GM10248 (cell line): ENCODE data around the gene ENOX1.

Experiments
- CTCF ChIA-PET: fragments of 300-600 bp; sonication (Branson Sonifier 250); formaldehyde crosslinking; extraction: SDS; loops from one replicate; lab custom pipeline; 2021; ENCODE audit warnings: antibody characterized with exemption; lab: Yijun Ruan, JAX
- POLR2A ChIA-PET: fragments of 350-650 bp; sonication (Branson Sonifier 250); formaldehyde crosslinking; extraction: SDS; loops from one replicate; lab custom pipeline; 2020; ENCODE audit warnings: antibody characterized with exemption; lab: Yijun Ruan, JAX
- DNase-seq: peaks from one replicate; pipeline ENCODE4 v3.0.0; 2012; ENCODE audit errors: extremely low spot score
- TF ChIP-seq, protein P1 (sequence below): IDR thresholded peaks from 2 replicates; pipeline ENCODE4 v1.5.1; 2012; ENCODE audit warnings: mild to moderate bottlenecking, low read depth; ENCODE audit errors: extremely low read depth, missing control alignments, control extremely low read depth

Gene ENOX1

DNA sequence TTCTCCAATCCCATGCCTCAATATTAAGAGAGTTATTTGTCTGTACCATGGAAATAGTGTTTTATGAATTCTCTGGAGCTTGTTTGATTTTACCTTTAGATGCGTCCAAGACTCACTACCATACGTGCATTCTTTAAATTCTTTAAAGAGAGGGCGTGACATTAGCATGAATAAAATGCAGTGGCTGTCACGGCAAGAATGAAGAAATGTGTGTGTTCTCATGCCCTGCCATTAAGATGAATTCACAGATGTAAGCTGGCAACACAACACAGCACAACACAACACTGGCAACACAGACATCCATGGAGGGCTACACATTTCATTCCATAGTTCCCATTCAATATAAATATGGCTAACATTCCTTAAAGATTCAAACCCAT, 213.4 kb downstream of the ENOX1 start:
- TF ChIP-seq, protein P1, sequence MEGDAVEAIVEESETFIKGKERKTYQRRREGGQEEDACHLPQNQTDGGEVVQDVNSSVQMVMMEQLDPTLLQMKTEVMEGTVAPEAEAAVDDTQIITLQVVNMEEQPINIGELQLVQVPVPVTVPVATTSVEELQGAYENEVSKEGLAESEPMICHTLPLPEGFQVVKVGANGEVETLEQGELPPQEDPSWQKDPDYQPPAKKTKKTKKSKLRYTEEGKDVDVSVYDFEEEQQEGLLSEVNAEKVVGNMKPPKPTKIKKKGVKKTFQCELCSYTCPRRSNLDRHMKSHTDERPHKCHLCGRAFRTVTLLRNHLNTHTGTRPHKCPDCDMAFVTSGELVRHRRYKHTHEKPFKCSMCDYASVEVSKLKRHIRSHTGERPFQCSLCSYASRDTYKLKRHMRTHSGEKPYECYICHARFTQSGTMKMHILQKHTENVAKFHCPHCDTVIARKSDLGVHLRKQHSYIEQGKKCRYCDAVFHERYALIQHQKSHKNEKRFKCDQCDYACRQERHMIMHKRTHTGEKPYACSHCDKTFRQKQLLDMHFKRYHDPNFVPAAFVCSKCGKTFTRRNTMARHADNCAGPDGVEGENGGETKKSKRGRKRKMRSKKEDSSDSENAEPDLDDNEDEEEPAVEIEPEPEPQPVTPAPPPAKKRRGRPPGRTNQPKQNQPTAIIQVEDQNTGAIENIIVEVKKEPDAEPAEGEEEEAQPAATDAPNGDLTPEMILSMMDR: no peak
- CTCF ChIA-PET: no interaction called here
- POLR2A ChIA-PET: no interaction called here
- DNase-seq: no peak

DNA sequence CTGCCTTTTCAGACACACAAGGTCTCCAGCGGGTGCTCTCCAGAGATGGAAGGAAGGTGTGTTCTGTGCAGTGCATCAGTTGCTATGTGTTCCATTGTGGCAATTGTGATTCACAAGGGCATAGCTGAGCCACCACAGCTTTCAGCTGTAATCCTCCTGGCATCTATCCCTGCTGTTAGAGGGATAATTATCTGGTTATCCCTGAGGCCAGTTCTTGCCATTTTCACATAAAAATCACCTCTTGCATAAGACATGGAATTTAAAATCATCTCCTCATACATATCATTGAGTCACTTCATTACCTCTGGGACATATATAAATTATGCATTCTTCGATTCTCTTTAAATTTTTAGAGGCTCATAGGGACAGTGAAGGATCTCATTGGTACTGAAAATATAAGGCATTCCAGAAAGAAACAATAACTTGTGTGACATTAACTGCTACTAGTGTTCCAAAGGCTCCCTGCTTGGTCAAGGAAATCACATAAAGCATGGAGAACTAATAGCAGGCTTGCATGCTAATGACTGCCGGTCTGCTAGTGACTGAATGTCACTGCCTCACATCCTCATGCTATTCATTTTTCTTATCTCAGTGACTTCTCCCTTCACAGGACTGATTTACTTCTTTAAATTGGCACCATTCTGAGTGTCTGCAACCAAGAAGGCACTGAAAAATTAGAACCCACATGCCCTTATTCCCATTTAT, 214.0 kb downstream of the ENOX1 start:
- CTCF ChIA-PET: no interaction called here
- no peak for DNase-seq
- POLR2A ChIA-PET: no interaction called here

DNA sequence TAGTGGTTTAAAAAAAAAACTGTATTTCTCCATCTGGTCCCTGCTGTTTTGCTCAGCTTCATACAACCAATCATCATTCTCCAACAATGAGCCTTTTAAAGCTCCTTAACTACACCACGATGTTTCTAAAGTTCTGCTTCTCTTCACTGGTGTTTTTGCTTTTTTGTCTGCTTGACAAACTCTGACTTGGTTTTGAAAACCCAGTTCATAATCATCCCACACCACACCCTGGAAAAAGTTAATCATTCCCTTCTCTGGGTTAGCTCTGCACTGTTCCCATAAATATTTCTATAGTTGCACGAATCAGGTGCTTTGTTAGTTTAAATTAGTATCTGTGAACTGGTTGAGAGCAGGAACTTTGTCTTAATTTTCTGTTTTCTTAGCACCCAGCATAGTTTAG, 217.1 kb downstream of the ENOX1 start:
- TF ChIP-seq, protein P1: no peak
- DNase-seq: no peak
- CTCF ChIA-PET: interaction anchor here (2.6 kb wide), 1 partner anchor 11 kb away, joined by 10 read pairs; no protein-coding TSS in a partner anchor
- POLR2A ChIA-PET: no interaction called here

More for the DNA sequence above, 214.0 kb downstream of the ENOX1 start:
- TF ChIP-seq, protein P1: no peak

DNA sequence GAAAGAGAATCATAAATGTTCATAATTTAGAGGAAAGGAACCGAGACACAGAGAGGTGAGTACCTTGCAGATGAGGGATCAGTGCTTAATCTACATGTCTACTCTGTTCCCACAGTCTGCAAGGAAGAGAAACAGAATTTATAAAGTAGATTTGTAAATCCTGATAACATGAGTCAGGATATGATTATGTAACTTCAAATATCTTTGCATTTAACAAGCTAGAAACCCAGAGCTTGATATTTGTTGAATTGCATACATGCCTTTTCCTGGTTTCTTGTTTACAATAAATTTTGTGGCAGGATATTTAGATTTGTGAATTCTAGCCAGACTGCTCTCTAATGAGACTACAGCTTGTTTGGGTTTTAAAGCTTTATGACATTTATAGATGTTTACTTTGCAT, 219.2 kb downstream of the ENOX1 start:
- ChIA-PET CTCF (interaction anchor here (1.1 to 2.6 kb wide), 2 partner anchors 9 to 12 kb away, joined by 3 to 10 read pairs; no protein-coding TSS in a partner anchor), POLR2A (no interaction called here)
- no peak for DNase-seq
- TF ChIP-seq, protein P1: no peak

DNA sequence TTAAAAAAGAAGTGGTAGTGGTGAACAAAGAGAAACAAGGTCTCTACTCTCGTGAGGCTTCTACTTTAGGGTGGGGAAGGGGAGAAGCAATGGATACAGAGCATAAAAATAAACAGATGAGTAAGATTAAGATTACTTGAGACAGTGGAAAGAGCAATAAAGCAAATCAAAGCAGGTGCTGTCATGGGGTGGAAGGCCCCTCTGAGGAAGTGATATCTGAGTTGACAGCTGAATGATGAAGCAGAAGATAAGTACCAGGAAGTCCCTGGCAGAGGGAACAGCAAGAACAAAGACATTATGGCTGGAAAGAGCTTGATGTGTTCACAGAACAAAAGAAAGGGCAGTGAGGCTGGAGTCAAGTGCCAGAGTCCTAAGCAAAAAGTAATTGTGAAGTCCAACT, 221.8 kb downstream of the ENOX1 start:
- POLR2A ChIA-PET: no interaction called here
- DNase-seq: no peak
- CTCF ChIA-PET: no interaction called here
- TF ChIP-seq, protein P1: no peak

DNA sequence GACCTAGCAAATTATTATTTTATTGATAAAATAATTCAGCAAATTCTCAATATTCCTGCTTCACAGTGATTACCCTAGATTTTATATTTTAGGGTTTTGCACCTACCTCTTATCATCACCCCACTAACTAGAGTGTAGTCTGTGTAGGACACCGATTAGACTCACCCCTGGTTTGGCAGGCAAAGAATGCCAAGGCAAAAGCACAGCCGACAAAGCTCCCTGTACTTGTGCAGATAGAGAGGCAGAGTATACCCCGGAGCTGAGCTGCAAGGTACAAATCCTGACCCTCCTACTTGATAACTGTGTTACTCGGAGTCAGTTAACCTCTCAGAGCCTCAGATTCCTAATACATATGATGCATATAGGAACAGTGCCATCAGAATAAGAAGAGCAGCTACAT, 225.7 kb downstream of the ENOX1 start:
- POLR2A ChIA-PET: no interaction called here
- CTCF ChIA-PET: no interaction called here
- no peak for DNase-seq
- TF ChIP-seq, protein P1: no peak
